Liver (tissue), 3 donors: ENCODE measurements around the gene AGTPBP1.

Experiments used
- FOXA1 ChIP-seq: IDR thresholded peaks from 2 replicates; pipeline ENCODE4 v1.6.1; 2016; ENCODE audit warnings: antibody characterized with exemption
- GABPA ChIP-seq, 2 donors: IDR thresholded peaks in 1 of 2; conservative IDR thresholded peaks in 1 of 2; 2 replicates each; pipeline ENCODE4 v1.6.1; 2016; ENCODE audit warnings: antibody characterized with exemption in 2 of 2, mild to moderate bottlenecking in 1 of 2, moderate library complexity in 1 of 2
- JUND ChIP-seq, 2 donors: IDR thresholded peaks; 2 replicates each; pipeline ENCODE4 v1.6.1; 2016; ENCODE audit warnings: antibody characterized with exemption in 2 of 2
- TAF1 ChIP-seq: conservative IDR thresholded peaks from 2 replicates; pipeline ENCODE4 v1.6.1; 2016; ENCODE audit warnings: antibody characterized with exemption, mild to moderate bottlenecking
- TF ChIP-seq, protein P1 (sequence below): IDR thresholded peaks from 2 replicates; pipeline ENCODE4 v1.6.1; 2016; ENCODE audit warnings: antibody characterized with exemption, mild to moderate bottlenecking
- TF ChIP-seq, protein P2 (sequence below): IDR thresholded peaks from 2 replicates; pipeline ENCODE4 v1.6.1; 2016; ENCODE audit warnings: antibody characterized with exemption
- TF ChIP-seq, protein P3 (sequence below): fragments of 150-350 bp; IDR thresholded peaks from 2 replicates; pipeline ENCODE4 v1.5.1; 2017; ENCODE audit warnings: improper control_type of control experiment, low read depth, low read length; ENCODE audit not compliant: missing input control
- donor health status: healthy.
- donor health status: healthy.

DNA sequence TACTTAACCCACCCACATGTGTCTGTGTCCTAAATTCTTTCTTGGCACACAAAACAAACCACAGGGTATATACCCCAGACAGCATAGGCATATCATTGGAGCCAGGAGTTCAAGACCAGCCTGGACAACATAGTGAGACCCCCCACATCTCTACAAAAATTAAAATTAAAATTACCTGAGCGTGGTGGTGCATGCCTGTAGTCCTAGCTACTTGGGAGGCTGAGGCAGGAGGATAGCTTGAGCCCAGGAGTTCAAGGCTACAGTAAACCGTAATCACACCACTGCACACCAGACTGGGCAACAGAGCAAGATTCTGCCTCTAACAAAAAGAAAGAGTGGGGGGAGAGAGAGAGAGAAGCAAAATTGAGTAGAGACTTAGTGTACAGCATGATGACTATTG is 4.6 kb upstream of the AGTPBP1 start:
- TF ChIP-seq, protein P1, sequence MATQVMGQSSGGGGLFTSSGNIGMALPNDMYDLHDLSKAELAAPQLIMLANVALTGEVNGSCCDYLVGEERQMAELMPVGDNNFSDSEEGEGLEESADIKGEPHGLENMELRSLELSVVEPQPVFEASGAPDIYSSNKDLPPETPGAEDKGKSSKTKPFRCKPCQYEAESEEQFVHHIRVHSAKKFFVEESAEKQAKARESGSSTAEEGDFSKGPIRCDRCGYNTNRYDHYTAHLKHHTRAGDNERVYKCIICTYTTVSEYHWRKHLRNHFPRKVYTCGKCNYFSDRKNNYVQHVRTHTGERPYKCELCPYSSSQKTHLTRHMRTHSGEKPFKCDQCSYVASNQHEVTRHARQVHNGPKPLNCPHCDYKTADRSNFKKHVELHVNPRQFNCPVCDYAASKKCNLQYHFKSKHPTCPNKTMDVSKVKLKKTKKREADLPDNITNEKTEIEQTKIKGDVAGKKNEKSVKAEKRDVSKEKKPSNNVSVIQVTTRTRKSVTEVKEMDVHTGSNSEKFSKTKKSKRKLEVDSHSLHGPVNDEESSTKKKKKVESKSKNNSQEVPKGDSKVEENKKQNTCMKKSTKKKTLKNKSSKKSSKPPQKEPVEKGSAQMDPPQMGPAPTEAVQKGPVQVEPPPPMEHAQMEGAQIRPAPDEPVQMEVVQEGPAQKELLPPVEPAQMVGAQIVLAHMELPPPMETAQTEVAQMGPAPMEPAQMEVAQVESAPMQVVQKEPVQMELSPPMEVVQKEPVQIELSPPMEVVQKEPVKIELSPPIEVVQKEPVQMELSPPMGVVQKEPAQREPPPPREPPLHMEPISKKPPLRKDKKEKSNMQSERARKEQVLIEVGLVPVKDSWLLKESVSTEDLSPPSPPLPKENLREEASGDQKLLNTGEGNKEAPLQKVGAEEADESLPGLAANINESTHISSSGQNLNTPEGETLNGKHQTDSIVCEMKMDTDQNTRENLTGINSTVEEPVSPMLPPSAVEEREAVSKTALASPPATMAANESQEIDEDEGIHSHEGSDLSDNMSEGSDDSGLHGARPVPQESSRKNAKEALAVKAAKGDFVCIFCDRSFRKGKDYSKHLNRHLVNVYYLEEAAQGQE = no peak
- TF ChIP-seq, protein P2, sequence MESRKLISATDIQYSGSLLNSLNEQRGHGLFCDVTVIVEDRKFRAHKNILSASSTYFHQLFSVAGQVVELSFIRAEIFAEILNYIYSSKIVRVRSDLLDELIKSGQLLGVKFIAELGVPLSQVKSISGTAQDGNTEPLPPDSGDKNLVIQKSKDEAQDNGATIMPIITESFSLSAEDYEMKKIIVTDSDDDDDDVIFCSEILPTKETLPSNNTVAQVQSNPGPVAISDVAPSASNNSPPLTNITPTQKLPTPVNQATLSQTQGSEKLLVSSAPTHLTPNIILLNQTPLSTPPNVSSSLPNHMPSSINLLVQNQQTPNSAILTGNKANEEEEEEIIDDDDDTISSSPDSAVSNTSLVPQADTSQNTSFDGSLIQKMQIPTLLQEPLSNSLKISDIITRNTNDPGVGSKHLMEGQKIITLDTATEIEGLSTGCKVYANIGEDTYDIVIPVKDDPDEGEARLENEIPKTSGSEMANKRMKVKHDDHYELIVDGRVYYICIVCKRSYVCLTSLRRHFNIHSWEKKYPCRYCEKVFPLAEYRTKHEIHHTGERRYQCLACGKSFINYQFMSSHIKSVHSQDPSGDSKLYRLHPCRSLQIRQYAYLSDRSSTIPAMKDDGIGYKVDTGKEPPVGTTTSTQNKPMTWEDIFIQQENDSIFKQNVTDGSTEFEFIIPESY = no peak
- TF ChIP-seq, protein P3, sequence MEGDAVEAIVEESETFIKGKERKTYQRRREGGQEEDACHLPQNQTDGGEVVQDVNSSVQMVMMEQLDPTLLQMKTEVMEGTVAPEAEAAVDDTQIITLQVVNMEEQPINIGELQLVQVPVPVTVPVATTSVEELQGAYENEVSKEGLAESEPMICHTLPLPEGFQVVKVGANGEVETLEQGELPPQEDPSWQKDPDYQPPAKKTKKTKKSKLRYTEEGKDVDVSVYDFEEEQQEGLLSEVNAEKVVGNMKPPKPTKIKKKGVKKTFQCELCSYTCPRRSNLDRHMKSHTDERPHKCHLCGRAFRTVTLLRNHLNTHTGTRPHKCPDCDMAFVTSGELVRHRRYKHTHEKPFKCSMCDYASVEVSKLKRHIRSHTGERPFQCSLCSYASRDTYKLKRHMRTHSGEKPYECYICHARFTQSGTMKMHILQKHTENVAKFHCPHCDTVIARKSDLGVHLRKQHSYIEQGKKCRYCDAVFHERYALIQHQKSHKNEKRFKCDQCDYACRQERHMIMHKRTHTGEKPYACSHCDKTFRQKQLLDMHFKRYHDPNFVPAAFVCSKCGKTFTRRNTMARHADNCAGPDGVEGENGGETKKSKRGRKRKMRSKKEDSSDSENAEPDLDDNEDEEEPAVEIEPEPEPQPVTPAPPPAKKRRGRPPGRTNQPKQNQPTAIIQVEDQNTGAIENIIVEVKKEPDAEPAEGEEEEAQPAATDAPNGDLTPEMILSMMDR = no peak
- TF ChIP-seq TAF1 (no peak), GABPA (IDR thresholded peaks at IDR 0.05 in 1 of 2, conservative IDR thresholded peaks at IDR 0.05 in 1 of 2) (no peak), JUND (IDR thresholded peaks at IDR 0.05) (no peak), FOXA1 (no peak)
